ENCODE results near the gene AGPAT2.

AGPAT2 gene

DNA sequence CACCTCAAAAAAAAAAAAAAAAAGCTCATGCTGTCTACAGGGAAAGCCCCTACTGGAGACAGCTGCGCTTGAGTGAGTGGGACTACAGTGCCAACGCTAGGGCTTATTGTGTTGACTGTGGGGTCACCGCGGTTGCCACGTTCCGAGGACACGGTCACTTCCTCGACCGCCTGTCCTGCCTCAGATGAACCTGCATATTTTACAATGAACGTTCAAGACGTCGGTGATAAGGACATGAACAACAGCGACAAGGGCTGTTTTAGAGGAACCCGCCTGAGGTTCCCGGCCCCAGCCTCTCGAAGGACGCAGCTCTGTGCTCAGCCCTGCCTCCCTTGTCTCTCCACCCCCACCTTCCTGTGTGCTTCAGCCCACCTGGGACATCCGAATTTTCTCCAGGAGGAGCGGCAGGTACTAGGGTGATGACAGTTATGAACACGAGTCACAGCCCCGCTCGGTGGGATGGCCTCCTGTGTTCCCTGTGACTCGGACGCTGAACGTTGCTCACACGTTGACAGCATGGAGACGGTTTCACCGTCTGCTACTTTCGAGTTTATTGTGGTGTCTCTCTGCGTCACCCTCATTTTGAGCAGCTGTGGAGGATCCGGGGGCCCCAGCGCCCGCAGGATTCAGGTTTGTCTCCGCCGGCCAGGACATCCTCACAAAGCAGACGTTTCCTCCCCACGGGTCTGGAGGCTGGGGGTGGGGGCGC, 13.9 kb upstream of the AGPAT2 start:
- peak; percentile 24 to 26 for DNase-seq (ENCODE audit: low read depth in 2 of 2)

DNA sequence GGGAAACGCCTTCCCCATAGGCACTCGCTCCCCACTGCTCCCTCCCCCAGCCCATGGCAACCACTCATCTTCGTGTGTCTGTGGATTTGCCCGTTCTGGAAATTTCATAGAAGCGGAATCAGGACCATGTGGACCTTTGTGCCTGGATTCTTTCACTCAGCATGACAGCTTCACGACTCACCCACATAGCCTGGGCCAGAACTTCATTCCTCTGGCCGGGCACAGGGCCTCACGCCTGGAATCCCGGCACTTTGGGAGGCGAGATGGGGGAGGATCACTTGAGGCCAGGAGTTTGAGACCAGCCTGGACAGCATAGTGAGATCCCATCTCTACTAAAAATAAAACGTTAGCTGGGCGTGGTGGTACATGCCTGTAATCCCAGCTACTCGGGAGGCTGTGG, 13.0 kb upstream of the AGPAT2 start:
- no peak for DNase-seq (ENCODE audit: low read depth in 2 of 2)

DNA sequence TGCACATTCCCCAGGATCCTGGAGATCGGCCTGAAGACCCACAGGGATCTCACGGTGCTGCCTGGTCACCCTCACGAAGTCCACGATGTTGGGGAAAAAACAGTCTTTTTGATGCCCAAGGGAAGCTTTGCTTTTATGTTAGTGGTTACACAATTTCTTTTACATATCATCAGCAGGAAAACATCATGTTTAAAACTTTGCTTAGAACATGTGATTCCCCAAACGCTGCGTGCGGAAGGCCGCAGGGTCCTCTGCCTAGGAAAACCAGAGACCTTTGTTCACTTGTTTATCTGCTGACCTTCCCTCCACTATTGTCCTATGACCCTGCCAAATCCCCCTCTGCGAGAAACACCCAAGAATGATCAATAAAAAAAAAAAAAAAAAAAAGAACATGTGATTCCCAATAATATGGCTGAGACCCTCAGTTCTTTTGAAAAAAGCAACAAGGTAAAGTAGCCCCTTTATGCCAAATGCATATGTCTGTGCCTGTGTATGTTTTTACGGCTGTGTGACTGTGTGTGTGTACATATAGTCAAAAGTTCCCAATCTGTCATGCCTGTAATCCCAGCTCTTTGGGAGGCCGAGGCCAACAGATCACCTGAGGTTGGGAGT, 11.5 kb upstream of the AGPAT2 start:
- no peak for DNase-seq (ENCODE audit: low read depth in 2 of 2)

DNA sequence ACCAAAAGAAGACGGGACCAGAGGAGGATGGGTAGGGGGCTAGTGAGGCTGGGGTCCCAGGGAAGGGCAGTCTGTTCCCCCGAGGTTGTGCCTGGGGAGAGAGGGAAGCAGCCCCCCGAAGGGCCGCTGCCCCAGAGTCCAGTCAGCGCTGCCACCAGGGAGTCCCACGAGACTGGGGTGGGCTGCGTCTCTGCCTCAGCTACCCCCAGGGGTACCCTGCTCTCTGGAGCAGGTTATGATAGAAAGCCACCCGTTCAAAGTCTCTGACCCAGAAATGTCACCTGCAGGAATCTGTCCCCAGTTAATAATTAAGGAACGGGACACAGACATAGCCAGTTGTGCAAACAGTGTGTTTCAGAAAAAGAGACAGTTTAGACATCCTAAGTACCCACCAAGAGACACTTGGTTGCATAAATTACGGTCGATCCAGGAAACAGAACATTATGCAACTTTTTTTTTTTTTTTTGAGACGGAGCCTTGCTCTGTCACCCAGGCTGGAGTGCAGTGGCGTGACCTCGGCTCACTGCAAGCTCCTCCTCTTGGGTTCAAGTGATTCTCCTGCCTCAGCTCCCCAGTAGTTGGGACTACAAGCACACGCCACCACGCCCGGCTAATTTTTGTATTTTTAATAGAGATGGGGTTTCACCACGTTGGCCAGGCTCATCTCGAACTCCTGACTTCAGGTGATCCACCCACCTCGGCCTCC, 10.7 kb upstream of the AGPAT2 start:
- no peak for DNase-seq (ENCODE audit: low read depth in 2 of 2)

DNA sequence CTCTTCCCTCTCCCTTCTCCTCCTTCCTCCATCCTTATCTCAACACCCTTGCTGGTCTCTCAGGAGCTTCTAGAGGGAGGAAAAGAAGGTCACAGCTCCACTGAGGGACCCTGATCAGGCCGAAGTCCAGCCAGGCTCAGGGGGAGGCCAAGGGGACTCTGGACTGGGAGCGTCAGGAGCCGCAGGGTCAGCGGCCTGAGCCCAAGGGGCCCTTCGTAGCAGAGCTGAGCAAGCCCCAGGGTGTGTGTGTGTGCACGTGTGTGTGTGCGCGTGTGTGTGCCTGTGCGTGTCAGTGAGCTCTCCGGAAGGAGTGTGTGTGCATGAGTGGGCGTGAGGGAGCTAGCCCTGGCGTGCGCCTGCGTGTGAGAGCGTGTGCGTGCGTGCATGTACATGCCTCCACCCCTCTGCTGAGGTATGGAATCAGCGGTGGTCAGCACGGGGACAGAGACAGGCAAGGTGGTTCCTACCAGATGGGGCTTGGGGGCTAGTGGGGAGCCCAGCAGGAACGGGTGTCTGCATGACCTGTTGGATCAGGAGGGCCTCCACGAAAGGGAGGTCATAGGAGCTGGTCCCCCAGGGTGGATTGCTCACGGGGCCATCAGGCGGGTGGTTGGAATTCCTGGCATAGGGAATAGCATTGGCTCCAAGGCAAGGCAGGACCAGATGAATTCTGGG, 10.0 kb upstream of the AGPAT2 start:
- no peak for DNase-seq (ENCODE audit: low read depth in 2 of 2)

DNA sequence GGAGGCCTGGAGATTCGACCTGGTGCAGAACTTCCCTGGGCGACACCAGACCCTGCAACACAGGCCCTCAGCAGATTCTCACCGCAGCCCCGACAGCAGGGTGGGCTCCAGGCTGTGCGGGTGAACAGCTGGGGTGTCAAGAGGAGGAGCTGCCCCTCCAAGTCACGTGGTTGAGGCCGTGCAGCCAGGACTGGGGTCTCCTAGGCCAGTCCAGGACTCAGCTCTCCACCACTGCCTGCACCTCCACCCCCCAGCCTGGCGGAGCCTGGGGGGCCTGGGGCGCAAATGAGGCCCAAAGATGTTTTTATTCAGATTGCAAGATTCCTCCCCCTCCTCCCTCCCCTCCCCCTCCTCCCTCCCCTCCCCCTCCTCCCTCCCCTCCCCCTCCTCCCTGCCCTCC, 9.2 kb upstream of the AGPAT2 start:
- DNase-seq (ENCODE audit: low read depth in 2 of 2) = no peak

DNA sequence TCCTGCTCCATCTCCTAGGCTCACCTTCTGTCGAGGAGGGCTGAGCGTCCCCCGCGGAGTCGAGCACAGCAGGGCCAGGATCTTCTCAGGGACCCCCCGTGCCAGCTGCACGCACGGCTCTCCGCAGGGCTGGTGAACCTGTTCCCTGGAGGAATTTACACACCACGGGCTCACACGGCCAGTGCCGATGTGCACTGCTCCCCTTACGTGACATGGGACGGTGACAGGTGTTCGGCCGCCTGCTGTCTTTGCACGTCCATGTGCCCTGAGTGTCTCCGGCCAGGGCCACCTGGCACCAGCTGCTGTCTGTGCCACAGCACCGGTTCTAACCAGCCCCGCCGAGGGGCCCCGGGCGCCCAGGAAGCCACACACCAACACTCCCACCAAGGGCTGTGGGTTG, 8.7 kb upstream of the AGPAT2 start:
- no peak for DNase-seq (ENCODE audit: low read depth in 2 of 2)

DNA sequence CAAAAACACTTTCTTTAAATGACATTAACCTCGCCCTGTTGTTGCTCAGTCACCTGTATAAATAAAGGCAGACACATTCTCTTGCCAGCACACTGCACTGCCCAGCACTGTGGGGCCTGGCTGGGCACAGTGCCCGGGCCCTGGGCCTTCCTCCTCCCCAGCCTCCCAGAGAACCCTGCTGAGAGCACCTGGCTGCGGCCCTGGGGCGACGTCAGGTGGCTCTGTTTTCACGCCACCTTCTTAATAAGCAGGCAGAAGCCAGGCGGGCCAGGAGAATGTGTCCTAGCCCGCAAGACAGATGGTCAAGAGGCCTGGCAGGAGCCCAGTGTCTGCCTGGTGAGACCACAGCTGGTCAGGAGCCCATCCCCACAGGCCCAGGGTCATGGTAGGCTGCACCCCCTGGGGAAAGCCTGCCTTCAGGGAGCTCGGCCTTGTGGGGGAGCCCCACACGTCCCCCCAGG, 8.2 kb upstream of the AGPAT2 start:
- DNase-seq (ENCODE audit: low read depth in 2 of 2) = no peak

DNA sequence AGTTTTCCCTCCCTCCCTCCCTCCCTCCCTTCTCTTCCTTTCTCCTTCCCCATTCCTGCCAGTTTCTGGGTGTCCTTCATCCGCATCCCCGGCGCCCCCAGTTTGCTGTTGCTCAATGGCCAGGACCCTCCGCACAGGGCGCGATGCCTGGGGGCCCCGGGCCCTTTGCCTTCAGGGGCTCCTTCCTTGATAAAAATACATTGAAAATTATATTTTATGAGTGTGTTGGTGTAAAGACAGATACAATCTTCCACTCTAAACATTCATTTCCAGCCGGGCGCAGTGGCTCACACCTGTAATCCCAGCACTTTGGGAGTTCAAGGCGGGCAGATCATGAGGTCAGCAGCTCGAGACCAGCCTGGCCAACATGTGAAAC, 7.6 kb upstream of the AGPAT2 start:
- DNase-seq (ENCODE audit: low read depth in 2 of 2) = no peak

DNA sequence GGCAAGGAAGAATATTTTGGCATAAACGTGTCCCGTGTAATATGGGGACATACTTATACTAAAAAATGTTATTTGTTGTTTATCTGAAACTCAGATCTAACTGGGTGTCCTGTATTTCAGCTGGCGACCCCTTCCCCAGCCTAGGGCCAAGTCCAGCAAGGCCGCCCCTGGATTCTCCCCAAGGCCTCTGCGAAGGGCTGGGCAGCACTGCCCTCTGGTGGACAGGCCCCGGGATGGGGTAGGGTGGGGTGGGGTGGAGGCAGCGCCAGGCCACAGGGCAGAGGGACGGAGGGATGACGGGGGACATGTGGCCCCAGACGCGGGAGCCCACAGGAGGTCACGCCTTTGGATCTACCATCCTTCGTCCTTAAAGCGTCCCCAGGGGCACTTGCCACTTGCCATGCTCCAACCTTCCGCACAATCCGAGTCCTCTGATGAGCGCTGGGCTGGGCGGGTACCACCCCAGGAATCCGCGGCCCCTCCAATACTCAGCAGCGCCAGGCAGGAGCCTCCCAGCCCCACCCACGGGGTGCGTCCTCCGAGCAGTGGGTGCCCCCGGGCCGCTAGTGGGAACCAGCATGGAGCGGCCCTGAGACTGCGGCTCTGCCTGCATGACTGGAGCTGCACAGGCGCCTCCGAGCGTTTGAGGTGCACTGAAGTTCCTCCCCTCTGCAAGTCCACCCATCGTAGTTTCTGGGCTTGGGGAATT, 7.1 kb upstream of the AGPAT2 start:
- DNase-seq (ENCODE audit: low read depth in 2 of 2) = no peak

DNA sequence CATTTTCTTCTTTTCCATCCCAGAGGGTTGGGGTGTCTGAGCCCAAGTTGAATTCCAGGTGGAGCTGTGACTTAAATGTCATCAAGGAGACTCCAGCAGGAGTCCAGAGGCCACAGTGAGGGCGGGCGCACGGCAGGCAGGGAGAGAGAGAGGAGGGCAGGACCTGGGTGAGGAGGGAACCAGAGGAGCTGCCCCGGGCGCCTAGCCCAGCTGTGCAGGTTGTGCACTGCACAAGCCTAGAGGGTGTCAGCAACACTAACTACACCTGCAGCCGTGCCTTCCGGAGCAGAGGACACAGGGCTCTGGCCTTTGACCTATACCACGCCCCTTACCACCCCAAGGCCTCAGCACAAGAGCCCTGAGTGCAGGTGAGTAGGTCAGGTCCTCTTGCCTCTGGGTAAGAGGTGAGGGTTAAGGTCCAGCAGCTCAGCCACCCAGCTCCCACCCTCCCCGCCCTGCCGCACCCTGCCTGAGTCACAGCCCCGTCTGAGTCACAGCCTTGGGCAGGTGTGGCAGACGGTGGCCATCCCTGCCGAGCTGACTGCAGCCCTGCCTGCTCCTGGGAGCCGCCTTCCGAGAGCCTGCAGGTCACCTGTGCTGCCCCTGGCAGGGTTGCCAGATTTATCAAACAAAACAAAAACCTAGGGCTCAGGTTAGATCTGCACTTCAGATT, 6.4 kb upstream of the AGPAT2 start:
- no peak for DNase-seq (ENCODE audit: low read depth in 2 of 2)

DNA sequence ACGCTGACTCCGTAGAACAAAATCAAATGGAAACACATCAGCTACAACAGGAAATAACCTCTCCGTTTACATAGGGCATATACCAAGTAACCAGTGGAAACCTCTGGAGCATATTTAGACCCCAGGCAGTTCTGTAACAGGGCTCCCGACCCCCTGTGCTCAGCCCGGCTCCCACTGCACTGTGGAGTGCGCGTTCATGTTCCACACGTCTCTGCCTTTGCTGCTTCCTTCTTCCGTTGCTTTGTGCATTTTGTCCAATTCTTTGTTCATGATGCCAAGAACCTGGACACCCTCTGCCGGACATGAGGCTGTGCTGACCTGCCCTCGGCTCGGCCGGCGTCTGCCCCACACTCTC, 5.9 kb upstream of the AGPAT2 start:
- no peak for DNase-seq (ENCODE audit: low read depth in 2 of 2)

DNA sequence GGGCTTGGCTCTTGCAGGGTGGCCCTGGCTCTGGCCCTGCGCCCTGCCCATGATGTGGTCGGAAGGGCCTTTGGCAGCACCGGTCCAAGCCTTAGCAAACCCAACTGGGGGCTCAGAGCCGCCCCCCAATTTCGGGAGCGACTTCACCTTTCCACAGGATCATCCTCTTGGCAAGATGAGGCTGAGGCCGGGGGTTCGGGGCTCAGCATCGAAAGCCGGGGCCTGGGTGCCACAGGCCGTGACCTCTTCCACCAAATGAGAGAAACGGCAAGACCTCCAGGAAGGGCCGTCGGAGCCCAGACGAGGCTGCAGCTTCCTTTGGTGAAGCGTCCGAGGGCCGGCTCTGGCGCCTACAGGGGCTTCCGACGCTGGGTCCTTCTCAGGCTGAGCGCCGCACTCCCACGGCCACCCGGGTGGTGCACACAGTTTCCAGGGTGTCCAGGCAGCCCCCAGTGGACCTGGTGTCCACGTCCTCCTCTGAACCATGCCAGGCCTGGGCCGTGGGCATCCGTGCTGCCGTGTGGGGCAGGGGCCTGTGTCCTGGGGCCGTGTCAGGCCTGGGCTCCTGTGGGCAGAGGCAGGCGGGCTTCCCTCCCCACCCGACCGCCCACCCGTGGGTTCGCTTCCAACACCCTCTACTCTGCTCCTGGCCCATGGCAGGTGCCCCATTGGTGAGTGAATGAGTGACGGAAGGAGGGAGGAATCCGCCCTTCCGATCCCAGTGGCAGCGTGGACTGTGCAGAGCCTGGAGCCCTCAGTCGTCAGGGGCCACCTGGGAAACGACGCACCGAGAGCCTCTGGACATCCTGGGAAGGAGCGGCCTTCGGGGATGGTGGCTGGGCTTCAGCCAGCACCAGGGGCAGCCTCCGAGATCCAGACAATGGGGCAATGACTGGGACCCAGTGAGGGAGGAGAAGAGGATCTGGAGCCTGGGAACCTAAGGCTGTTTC, 5.2 kb upstream of the AGPAT2 start:
- DNase-seq (ENCODE audit: low read depth in 2 of 2) = no peak

DNA sequence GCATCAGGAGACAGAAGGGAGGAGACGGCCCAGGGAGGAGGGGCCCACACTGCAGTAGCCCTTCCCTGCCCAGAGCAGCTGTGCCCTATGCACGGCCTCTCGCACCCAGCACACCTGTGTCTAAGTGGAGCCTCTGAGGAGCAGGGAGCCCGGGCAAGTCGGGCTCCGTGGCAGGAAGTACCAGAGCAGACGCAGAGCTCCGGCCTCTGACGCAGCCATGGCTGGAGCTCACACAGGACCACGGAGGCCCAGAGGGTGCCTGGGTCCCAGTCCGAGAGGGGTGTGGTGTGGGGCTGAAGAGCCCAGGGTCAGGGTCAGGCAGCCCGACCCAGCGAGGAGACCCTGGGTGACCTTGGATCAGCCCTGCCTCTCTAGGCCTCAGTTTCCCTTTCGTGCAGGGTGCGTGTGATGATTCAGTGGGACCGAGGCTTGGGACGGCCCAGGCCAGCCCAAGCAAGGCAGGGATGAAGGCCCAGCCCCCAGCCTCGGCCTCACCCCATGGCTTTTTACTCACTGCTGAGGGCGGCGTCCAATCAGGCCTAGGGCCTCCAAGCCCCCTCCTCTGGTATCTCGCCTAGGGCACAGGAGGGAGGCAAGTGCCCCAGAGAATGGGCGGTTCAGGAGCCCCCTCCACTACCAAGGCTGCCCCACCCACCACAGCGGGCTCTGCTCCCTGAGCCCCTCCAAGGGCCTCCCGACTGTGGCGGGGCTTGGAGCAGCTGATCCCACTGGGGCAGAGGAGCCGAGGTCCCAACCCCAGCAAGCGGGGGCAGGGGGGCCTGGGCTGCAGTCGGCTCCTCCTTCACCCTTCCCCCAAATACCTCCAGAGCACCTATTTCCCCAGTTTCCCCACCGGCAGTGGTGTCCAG, 4.3 kb upstream of the AGPAT2 start:
- no peak for DNase-seq (ENCODE audit: low read depth in 2 of 2)

DNA sequence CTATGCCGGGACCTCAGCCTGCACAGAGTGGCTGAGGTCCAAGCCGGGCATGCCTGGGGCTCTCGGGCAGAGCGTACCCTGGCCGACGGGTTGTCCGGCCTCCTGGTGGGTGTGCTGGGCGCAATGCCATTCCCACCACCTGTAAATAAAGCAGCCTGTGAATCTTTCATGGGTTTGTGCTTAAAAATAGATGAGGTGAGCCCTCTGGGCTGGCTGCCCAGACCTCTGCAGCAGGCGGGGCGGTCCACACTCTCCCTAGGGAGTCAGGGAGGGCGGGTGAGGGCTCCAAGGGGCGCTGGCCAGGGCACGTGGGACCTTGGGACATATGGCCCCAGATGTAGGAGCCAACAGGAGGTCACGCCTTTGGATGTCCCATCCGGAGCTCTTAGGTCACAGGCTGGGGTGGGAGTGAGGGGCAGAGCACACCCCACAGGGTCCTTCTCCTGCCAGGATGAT, 3.6 kb upstream of the AGPAT2 start:
- DNase-seq (ENCODE audit: low read depth in 2 of 2) = no peak

DNA sequence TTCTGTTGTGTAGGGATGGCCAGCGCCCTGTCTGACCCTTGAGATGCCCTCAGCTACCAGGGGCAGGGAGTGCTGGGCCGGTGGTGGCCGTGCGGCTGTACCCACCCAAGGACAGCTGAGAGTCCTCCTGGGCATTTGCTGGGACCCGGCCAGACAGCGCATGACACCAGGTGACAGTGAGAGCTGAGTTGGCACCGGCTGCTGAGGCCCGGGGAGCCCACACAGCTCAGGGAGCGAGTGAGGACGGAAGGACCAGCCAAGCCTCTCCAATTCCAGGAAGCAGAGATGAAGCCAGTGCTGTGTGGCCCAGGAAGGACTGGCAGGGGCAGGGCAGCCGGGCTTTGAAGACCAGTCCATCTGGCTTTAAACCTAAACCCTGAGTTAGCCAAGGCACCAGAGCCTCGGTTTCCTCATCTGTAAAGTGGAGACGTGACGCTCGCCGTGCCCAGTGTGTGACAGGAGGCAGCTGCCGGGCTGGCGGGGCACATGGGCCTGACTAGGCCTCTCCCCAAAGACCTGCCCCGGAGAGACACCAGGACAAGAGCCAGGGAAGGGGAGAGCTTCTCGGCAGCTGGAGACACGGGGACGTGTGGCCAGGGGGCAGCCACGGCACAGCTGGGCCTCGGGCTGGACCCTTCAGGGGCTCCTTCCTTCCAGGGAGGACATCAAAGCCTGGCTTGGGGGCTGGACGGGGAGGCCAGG, 3.0 kb upstream of the AGPAT2 start:
- DNase-seq (ENCODE audit: low read depth in 2 of 2) = no peak

DNA sequence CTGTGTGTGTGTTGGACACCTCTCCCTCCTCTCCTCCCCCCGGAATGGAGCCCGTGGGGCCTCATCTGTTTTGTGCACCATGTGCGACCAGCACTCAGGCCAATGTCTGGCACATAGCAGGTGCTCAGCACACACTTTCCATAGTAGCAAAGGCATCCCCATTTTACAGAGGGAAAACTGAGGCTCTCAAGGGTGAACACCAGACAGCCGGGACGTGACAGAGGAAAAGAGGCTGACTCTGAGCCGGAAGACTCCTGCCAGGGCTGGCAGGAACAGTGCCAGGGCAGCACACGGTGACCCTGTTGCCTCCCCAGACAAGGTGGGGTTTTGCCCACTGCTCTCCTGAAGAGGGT, 1.8 kb upstream of the AGPAT2 start:
- DNase-seq (ENCODE audit: low read depth in 2 of 2) = no peak

DNA sequence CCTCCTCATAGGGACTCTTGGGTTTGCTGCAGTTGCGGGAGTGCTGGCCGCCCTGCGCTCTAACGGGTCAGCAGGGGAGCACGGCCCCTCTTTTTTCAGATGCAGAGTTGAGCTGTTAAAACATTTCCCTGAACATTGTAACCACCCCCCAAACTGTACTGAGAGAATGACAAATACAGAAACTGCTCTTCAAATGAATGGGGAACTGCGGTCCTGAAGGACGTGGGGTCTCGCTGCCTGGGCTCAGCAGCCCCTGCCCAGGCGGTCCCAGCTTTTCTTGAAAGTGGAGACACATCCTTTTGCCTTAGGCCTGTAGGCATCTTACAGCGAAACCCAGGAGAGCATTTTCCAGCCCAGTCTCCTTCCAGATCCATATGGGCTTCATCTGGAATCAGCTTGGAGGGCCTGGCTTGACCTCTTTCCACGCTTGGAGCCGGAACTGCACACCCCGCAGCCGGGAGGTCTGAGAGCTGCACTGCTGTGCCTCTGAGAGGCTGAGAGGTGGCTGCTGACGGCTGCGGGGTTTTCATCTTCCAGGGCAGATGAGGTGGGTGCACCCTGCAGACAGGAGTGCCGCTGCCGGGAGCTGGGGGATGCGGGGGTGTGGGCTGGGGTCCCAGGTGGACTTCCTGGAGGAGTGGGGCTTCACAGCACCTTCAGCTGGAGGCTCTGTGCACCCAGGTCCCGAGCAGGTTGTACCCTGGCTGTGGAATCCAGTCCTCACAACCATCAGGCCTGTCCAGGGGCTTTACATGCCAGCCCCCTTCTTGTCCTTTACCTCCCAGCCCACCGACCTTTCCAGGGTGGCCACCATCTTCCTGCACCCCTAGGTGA, 1.2 kb upstream of the AGPAT2 start:
- DNase-seq (ENCODE audit: low read depth in 2 of 2) = no peak

Data from stimulated activated CD8-positive, alpha-beta memory T cell treated with anti-CD3 and anti-CD28 coated beads, Interleukin-7, amount 100 ng/mL, for 4 hours (primary cell).